WTC11 (cell line): Measurements from ENCODE around the gene STARD10. TPM values are rescaled to one million over a fixed set of nuclear protein-coding genes. Genes with fewer than 3 reads are reported as not detected.

ENCODE experiments used
- ATAC-seq: fragments of 200-7000 bp; cut with Tn5 transposase; 2 replicates; pipeline ENCODE4 v1.10.0; 2021; ENCODE audit warnings: mild to moderate bottlenecking, moderate library complexity
- Bru-seq: library from RNA; stranded (reverse); fragments of 400-500 nt; gene quantifications from one replicate; lab custom pipeline; 2021; lab: Mats Ljungman, UMichigan
- CTCF ChIA-PET: fragments of 300-600 bp; sonication (Branson Sonifier 250); formaldehyde crosslinking; loops from one replicate; lab custom pipeline; 2021; ENCODE audit warnings: antibody characterized with exemption; lab: Charles Lee
- POLR2A ChIA-PET: fragments of 350-600 bp; sonication (Branson Sonifier 250); formaldehyde crosslinking; loops from one replicate; lab custom pipeline; 2021; ENCODE audit warnings: antibody characterized with exemption; lab: Charles Lee
- DNase-seq: peaks from one replicate; pipeline ENCODE4 v3.0.0; 2021; ENCODE audit warnings: low spot score
- H3K27ac Mint-ChIP-seq: 2 replicates; pipeline ENCODE4 v1.8.0; 2021; ENCODE audit warnings: mixed read lengths
- H3K27me3 Mint-ChIP-seq: 2 replicates; pipeline ENCODE4 v1.8.0; 2021; ENCODE audit warnings: low read depth, mild to moderate bottlenecking, moderate library complexity, mixed read lengths
- H3K36me3 Mint-ChIP-seq: 2 replicates; pipeline ENCODE4 v1.8.0; 2021; ENCODE audit warnings: mixed read lengths
- H3K4me1 Mint-ChIP-seq: 2 replicates; pipeline ENCODE4 v1.8.0; 2022; ENCODE audit warnings: mixed read lengths
- H3K4me3 Mint-ChIP-seq: 2 replicates; pipeline ENCODE4 v1.8.0; 2021; ENCODE audit warnings: mild to moderate bottlenecking, moderate library complexity, mixed read lengths
- H3K9me3 Mint-ChIP-seq: 2 replicates; pipeline ENCODE4 v1.8.0; 2021; ENCODE audit warnings: mixed read lengths
- CREM ChIP-seq: sonication (generic); formaldehyde crosslinking; IDR thresholded peaks from 2 replicates; pipeline ENCODE4 v1.8.1; 2022; ENCODE audit warnings: mild to moderate bottlenecking, missing genetic modification reagents, moderate library complexity
- GABPB1 ChIP-seq: sonication (generic); formaldehyde crosslinking; IDR thresholded peaks from 2 replicates; pipeline ENCODE4 v1.8.1; 2023; ENCODE audit warnings: mild to moderate bottlenecking, missing genetic modification reagents
- JUN ChIP-seq: sonication (generic); formaldehyde crosslinking; IDR thresholded peaks from 2 replicates; pipeline ENCODE4 v1.8.0; 2023; ENCODE audit warnings: mild to moderate bottlenecking, missing genetic modification reagents
- MAX ChIP-seq: sonication (generic); formaldehyde crosslinking; IDR thresholded peaks from 2 replicates; pipeline ENCODE4 v1.8.0; 2022; ENCODE audit warnings: mild to moderate bottlenecking, missing genetic modification reagents
- MYBL2 ChIP-seq: sonication (generic); formaldehyde crosslinking; IDR thresholded peaks from 2 replicates; pipeline ENCODE4 v1.8.1; 2023; ENCODE audit warnings: mild to moderate bottlenecking, moderate library complexity, missing genetic modification reagents
- NR3C1 ChIP-seq: sonication (generic); formaldehyde crosslinking; conservative IDR thresholded peaks from 2 replicates; pipeline ENCODE4 v1.8.1; 2023; ENCODE audit warnings: low read depth, mild to moderate bottlenecking, missing genetic modification reagents
- PRDM15 ChIP-seq: sonication (generic); formaldehyde crosslinking; IDR thresholded peaks from 2 replicates; pipeline ENCODE4 v1.8.0; 2022; ENCODE audit warnings: missing genetic modification reagents
- SMAD4 ChIP-seq: sonication (generic); formaldehyde crosslinking; IDR thresholded peaks from 2 replicates; pipeline ENCODE4 v1.8.0; 2022; ENCODE audit warnings: mild to moderate bottlenecking, missing genetic modification reagents
- STAT6 ChIP-seq: sonication (generic); formaldehyde crosslinking; conservative IDR thresholded peaks from 2 replicates; pipeline ENCODE4 v1.8.1; 2023; ENCODE audit warnings: mild to moderate bottlenecking, low read depth, missing genetic modification reagents, moderate library complexity
- TEAD1 ChIP-seq: sonication (generic); formaldehyde crosslinking; IDR thresholded peaks from 2 replicates; pipeline ENCODE4 v1.8.0; 2022; ENCODE audit warnings: mild to moderate bottlenecking, missing genetic modification reagents
- TEAD4 ChIP-seq: sonication (generic); formaldehyde crosslinking; IDR thresholded peaks from 2 replicates; pipeline ENCODE4 v1.8.0; 2022; ENCODE audit warnings: mild to moderate bottlenecking, missing genetic modification reagents
- ZNF219 ChIP-seq: sonication (generic); formaldehyde crosslinking; IDR thresholded peaks from 2 replicates; pipeline ENCODE4 v1.8.0; 2023; ENCODE audit warnings: missing genetic modification reagents, mild to moderate bottlenecking, borderline replicate concordance
- ZNF232 ChIP-seq: sonication (generic); formaldehyde crosslinking; IDR thresholded peaks from 2 replicates; pipeline ENCODE4 v1.8.0; 2022; ENCODE audit warnings: mild to moderate bottlenecking, missing genetic modification reagents
- ZNF396 ChIP-seq: fragments of 250-450 bp; sonication (Bioruptor Pico); IDR thresholded peaks from 2 replicates; pipeline ENCODE4 v1.8.0; 2021; ENCODE audit warnings: mild to moderate bottlenecking, moderate library complexity, borderline replicate concordance
- ZNF416 ChIP-seq: fragments of 250-450 bp; sonication (Bioruptor Pico); IDR thresholded peaks from 2 replicates; pipeline ENCODE4 v1.9.0; 2021; ENCODE audit warnings: mild to moderate bottlenecking, inconsistent platforms
- ZNF423 ChIP-seq: fragments of 250-450 bp; sonication (Bioruptor Pico); IDR thresholded peaks from 2 replicates; pipeline ENCODE4 v2.1.2; 2022; ENCODE audit warnings: mild to moderate bottlenecking, moderate library complexity
- ZSCAN18 ChIP-seq: fragments of 250-450 bp; sonication (Bioruptor Pico); IDR thresholded peaks from 2 replicates; pipeline ENCODE4 v2.1.2; 2022; ENCODE audit warnings: mild to moderate bottlenecking, moderate library complexity
- long read RNA-seq, 3 experiments: library from RNA in 1 of 3; library from capped mRNA in 1 of 3; library from polyadenylated mRNA in 1 of 3; unstranded in 2 of 3; stranded (forward) in 1 of 3; transcript quantifications; one replicate each; pipeline ENCODE4 v2.0.0, GENCODE V29; 2021
- total RNA-seq: library from RNA; stranded (reverse); gene quantifications from 3 replicates; pipeline ENCODE4 v1.2.3, GENCODE V29; 2021
- TF ChIP-seq, protein P1 (sequence below): sonication (generic); formaldehyde crosslinking; IDR thresholded peaks from 2 replicates; pipeline ENCODE4 v1.8.1; 2023; ENCODE audit warnings: mild to moderate bottlenecking, missing genetic modification reagents
- TF ChIP-seq, protein P2 (sequence below): sonication (generic); formaldehyde crosslinking; IDR thresholded peaks from 2 replicates; pipeline ENCODE4 v1.8.0; 2022; ENCODE audit warnings: mild to moderate bottlenecking, missing genetic modification reagents
- TF ChIP-seq, protein P3 (sequence below): sonication (generic); formaldehyde crosslinking; IDR thresholded peaks from 2 replicates; pipeline ENCODE4 v1.8.1; 2023; ENCODE audit warnings: mild to moderate bottlenecking, missing genetic modification reagents, moderate library complexity
- TF ChIP-seq, protein P4 (sequence below): sonication (generic); formaldehyde crosslinking; IDR thresholded peaks from 2 replicates; pipeline ENCODE4 v1.8.0; 2022; ENCODE audit warnings: mild to moderate bottlenecking, missing genetic modification reagents

The STARD10 gene
- total RNA-seq: 32.0 to 40.9 TPM (median 36.6 TPM) in 3 replicates
- percentile 47 among the genes with signal in this experiment for Bru-seq, nascent RNA
- long read RNA-seq, experiment 1, transcript STARD10-210 (7 exons, 1,100 nt): major isoform, 31 of 60 reads
- long read RNA-seq, experiment 1, transcript STARD10-201 (7 exons, 1,963 nt): minor isoform, 7 of 60 reads
- long read RNA-seq, experiment 1, partial matches to known transcripts: 2 of 60 reads
- long read RNA-seq, experiment 1, other reads (novel, unspliced or antisense): 15 of 60 reads
- long read RNA-seq, experiment 2, transcript STARD10-210 (7 exons, 1,100 nt): major isoform, 21 of 36 reads
- long read RNA-seq, experiment 2, partial matches to known transcripts: 4 of 36 reads
- long read RNA-seq, experiment 2, other reads (novel, unspliced or antisense): 6 of 36 reads
- long read RNA-seq, experiment 3, partial matches to known transcripts: 0 of 1 reads
- long read RNA-seq, experiment 3, other reads (novel, unspliced or antisense): 0 of 1 reads

GRCh38 chr11:72793425-72794367 is at the start of gene STARD10:
Gene STARD10, minus strand, starts transcription at chr11:72794047. Its CDS starts 12,866 bp downstream, at chr11:72781181.
- Mint-ChIP-seq H3K9me3 (no peaks in the 10 kb centered on the region), H3K36me3 (no peaks in the 10 kb centered on the region), H3K27me3 (no peaks in the 10 kb centered on the region), H3K4me3 (peak within 1 kb of the TSS; percentile 98), H3K27ac (peak within 1 kb of the TSS; percentile 98), H3K4me1 (peaks cover 25% of the 10 kb centered on the region)
- CTCF ChIA-PET: interaction anchor here (0.6 to 4.5 kb wide), 60 partner anchors 9 to 741 kb away, joined by 3 to 81 read pairs (median 4); partner anchors contain the start of genes ARAP1, ATG16L2 and FCHSD2
- ATAC-seq (peak; percentile 86), DNase-seq (peak; percentile 95)
- POLR2A ChIA-PET: interaction anchor here (0.8 to 1.4 kb wide), 5 partner anchors 12 to 62 kb away, joined by 3 to 5 read pairs (median 3); no protein-coding TSS in a partner anchor
- TF ChIP-seq, protein P1, sequence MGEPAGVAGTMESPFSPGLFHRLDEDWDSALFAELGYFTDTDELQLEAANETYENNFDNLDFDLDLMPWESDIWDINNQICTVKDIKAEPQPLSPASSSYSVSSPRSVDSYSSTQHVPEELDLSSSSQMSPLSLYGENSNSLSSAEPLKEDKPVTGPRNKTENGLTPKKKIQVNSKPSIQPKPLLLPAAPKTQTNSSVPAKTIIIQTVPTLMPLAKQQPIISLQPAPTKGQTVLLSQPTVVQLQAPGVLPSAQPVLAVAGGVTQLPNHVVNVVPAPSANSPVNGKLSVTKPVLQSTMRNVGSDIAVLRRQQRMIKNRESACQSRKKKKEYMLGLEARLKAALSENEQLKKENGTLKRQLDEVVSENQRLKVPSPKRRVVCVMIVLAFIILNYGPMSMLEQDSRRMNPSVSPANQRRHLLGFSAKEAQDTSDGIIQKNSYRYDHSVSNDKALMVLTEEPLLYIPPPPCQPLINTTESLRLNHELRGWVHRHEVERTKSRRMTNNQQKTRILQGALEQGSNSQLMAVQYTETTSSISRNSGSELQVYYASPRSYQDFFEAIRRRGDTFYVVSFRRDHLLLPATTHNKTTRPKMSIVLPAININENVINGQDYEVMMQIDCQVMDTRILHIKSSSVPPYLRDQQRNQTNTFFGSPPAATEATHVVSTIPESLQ (CRISPR knock-in tag): no peak
- no peak for TF ChIP-seq STAT6 (CRISPR knock-in tag)
- peak; percentile 23; the same call in 1 of the 2 replicates for TF ChIP-seq MYBL2 (CRISPR knock-in tag)
- TF ChIP-seq MAX (CRISPR knock-in tag): peak; percentile 85
- TF ChIP-seq ZNF416 (CRISPR knock-in tag): 0 out of 2 replicates have a peak, but pooled peaks have one; percentile 24
- TF ChIP-seq ZNF423 (CRISPR knock-in tag): no peak
- TF ChIP-seq PRDM15 (CRISPR knock-in tag): peak; percentile 86
- TF ChIP-seq ZNF219 (CRISPR knock-in tag): no peak
- TF ChIP-seq CREM: peak; percentile 66; the same call in 1 of the 2 replicates
- TF ChIP-seq TEAD1 (CRISPR knock-in tag): peak; percentile 51; the same call in 1 of the 2 replicates
- peak; percentile 50; the same call in 1 of the 2 replicates for TF ChIP-seq TEAD4 (CRISPR knock-in tag)
- no peak for TF ChIP-seq JUN (CRISPR knock-in tag)
- no peak for TF ChIP-seq NR3C1
- no peak for TF ChIP-seq ZSCAN18
- TF ChIP-seq, protein P2, sequence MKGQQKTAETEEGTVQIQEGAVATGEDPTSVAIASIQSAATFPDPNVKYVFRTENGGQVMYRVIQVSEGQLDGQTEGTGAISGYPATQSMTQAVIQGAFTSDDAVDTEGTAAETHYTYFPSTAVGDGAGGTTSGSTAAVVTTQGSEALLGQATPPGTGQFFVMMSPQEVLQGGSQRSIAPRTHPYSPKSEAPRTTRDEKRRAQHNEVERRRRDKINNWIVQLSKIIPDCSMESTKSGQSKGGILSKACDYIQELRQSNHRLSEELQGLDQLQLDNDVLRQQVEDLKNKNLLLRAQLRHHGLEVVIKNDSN (CRISPR knock-in tag): peak; percentile 34
- TF ChIP-seq, protein P3, sequence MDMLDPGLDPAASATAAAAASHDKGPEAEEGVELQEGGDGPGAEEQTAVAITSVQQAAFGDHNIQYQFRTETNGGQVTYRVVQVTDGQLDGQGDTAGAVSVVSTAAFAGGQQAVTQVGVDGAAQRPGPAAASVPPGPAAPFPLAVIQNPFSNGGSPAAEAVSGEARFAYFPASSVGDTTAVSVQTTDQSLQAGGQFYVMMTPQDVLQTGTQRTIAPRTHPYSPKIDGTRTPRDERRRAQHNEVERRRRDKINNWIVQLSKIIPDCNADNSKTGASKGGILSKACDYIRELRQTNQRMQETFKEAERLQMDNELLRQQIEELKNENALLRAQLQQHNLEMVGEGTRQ (CRISPR knock-in tag): no peak
- peak; percentile 76; the same call in 1 of the 2 replicates for TF ChIP-seq ZNF232 (CRISPR knock-in tag)
- TF ChIP-seq, protein P4, sequence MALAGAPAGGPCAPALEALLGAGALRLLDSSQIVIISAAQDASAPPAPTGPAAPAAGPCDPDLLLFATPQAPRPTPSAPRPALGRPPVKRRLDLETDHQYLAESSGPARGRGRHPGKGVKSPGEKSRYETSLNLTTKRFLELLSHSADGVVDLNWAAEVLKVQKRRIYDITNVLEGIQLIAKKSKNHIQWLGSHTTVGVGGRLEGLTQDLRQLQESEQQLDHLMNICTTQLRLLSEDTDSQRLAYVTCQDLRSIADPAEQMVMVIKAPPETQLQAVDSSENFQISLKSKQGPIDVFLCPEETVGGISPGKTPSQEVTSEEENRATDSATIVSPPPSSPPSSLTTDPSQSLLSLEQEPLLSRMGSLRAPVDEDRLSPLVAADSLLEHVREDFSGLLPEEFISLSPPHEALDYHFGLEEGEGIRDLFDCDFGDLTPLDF (CRISPR knock-in tag): no peak
- TF ChIP-seq GABPB1 (CRISPR knock-in tag): peak; percentile 66; the same call in 1 of the 2 replicates
- no peak for TF ChIP-seq ZNF396 (CRISPR knock-in tag)
- no peak for TF ChIP-seq SMAD4 (CRISPR knock-in tag)
